ENCODE measurements around the gene AKR7A2.
A peak's percentile ranks its signal among the peaks of the same experiment; 100 is the strongest.

Gene AKR7A2

GRCh38 chr1:19343617-19344350 is 31.8 kb upstream of the AKR7A2 start:
- no peak for DNase-seq (ENCODE audit: low spot score)

GRCh38 chr1:19342894-19343616 is 31.1 kb upstream of the AKR7A2 start:
- DNase-seq (ENCODE audit: low spot score): no peak

- no peak for DNase-seq (ENCODE audit: low spot score)
These were observed 30.3 kb upstream of the AKR7A2 start for GRCh38 chr1:19342062-19342750.

- DNase-seq (ENCODE audit: low spot score): peak; percentile 85
These were observed 29.5 kb upstream of the AKR7A2 start for GRCh38 chr1:19341201-19342061.

- DNase-seq (ENCODE audit: low spot score): no peak
These were observed 28.5 kb upstream of the AKR7A2 start for GRCh38 chr1:19340387-19340937.

GRCh38 chr1:19339214-19339861 is 27.4 kb upstream of the AKR7A2 start:
- no peak for DNase-seq (ENCODE audit: low spot score)

- DNase-seq (ENCODE audit: low spot score): peak; percentile 81
These were observed 26.4 kb upstream of the AKR7A2 start for GRCh38 chr1:19338323-19338762.

GRCh38 chr1:19337289-19337688 is 25.3 kb upstream of the AKR7A2 start:
- DNase-seq (ENCODE audit: low spot score): no peak

GRCh38 chr1:19336543-19336942 is 24.6 kb upstream of the AKR7A2 start:
- DNase-seq (ENCODE audit: low spot score): no peak

GRCh38 chr1:19333587-19334354 is 21.8 kb upstream of the AKR7A2 start:
- no peak for DNase-seq (ENCODE audit: low spot score)

- DNase-seq (ENCODE audit: low spot score): no peak
These were observed 20.9 kb upstream of the AKR7A2 start for GRCh38 chr1:19332832-19333231.

GRCh38 chr1:19331262-19331878 is 19.4 kb upstream of the AKR7A2 start:
- no peak for DNase-seq (ENCODE audit: low spot score)

- DNase-seq (ENCODE audit: low spot score): no peak
These were observed 18.6 kb upstream of the AKR7A2 start for GRCh38 chr1:19330449-19331135.

GRCh38 chr1:19329611-19330010 is 17.7 kb upstream of the AKR7A2 start:
- DNase-seq (ENCODE audit: low spot score): no peak

- DNase-seq (ENCODE audit: low spot score): no peak
These were observed 17.2 kb upstream of the AKR7A2 start for GRCh38 chr1:19329188-19329587.

GRCh38 chr1:19328486-19328885 is 16.5 kb upstream of the AKR7A2 start:
- no peak for DNase-seq (ENCODE audit: low spot score)

- no peak for DNase-seq (ENCODE audit: low spot score)
These were observed 15.8 kb upstream of the AKR7A2 start for GRCh38 chr1:19327736-19328135.

- no peak for DNase-seq (ENCODE audit: low spot score)
These were observed 15.4 kb upstream of the AKR7A2 start for GRCh38 chr1:19327301-19327700.

GRCh38 chr1:19326748-19327065 is 14.8 kb upstream of the AKR7A2 start:
- DNase-seq (ENCODE audit: low spot score): no peak

Data from ecto neural progenitor cell (in vitro differentiated cells).